GM12891 (cell line): ENCODE data around the gene ELFN1.

Experiments used
- DNase-seq: peaks from one replicate; pipeline ENCODE4 v3.0.0; 2011; ENCODE audit warnings: low spot score; ENCODE audit not compliant: insufficient read length
- FAIRE-seq: peaks from 2 replicates; lab custom pipeline; 2011; peaks lifted over from hg19 to GRCh38; lab: Jason Lieb, UNC
- PAX5 ChIP-seq: IDR thresholded peaks from 2 replicates; pipeline ENCODE4 v1.6.1; 2011; ENCODE audit warnings: low read length, moderate library complexity, mild to moderate bottlenecking; ENCODE audit not compliant: insufficient read depth, severe bottlenecking
- POLR2A ChIP-seq: IDR thresholded peaks from 2 replicates; pipeline ENCODE4 v1.6.1; 2011; ENCODE audit warnings: low read depth, low read length, control low read depth
- POLR2AphosphoS5 ChIP-seq: IDR thresholded peaks from 2 replicates; pipeline ENCODE4 v1.6.1; 2011; ENCODE audit warnings: low read depth, low read length, control low read depth
- POU2F2 ChIP-seq: IDR thresholded peaks from 2 replicates; pipeline ENCODE4 v1.6.1; 2011; ENCODE audit warnings: low read depth, mild to moderate bottlenecking, control low read depth, low read length, moderate library complexity
- SPI1 ChIP-seq: IDR thresholded peaks from 2 replicates; pipeline ENCODE4 v1.6.1; 2011; ENCODE audit warnings: low read depth, low read length, control low read depth
- TAF1 ChIP-seq: IDR thresholded peaks from 2 replicates; pipeline ENCODE4 v1.6.1; 2011; ENCODE audit warnings: low read depth, low read length, control low read depth

The ELFN1 gene

DNA sequence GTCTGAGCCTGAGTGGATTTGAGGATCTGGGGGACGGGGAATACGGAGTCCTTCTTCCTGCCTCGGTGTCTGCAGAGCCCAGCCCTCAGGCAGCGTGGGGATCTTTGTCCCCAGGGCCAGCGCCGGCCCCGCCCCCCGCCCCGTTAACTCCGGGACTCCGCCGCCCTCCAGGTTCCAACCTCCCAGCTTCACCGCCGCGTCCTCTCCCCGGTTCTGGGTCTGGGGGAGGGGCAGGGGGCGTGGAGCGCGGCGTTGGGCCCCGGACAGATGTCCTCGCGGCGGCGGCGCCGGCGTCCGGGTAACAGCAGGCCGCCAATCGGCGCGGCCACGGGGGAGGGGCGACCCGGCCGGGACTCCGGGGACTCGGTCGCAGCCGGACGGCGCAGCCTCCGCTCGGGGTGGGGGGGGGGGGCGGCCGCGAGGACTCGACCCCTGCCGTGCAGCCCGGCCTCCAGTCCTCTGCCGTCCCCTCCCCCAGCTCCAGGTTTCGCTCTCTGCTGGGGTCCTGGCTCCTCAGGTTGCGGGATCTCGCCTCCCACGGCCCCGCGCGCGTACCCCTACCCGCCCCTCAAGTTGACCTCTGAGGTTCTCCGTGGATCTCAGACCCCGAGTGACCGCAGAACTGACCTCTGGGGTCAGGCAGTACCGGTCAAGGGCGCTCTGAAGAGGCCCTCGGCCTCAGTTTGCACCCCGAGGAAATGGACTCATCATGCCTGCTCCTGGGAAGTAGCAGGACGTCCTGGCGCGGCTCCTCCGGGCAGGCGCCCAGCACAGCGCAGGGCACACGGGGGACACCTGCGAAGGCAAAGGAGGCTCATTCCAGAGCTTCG lies 2.3 kb upstream of the ELFN1 start:
- TF ChIP-seq PAX5 = no peak
- no peak for TF ChIP-seq POLR2AphosphoS5
- no peak for TF ChIP-seq TAF1
- TF ChIP-seq POU2F2 = no peak
- TF ChIP-seq POLR2A = no peak
- TF ChIP-seq SPI1 = no peak
- FAIRE-seq = no peak
- no peak for DNase-seq

DNA sequence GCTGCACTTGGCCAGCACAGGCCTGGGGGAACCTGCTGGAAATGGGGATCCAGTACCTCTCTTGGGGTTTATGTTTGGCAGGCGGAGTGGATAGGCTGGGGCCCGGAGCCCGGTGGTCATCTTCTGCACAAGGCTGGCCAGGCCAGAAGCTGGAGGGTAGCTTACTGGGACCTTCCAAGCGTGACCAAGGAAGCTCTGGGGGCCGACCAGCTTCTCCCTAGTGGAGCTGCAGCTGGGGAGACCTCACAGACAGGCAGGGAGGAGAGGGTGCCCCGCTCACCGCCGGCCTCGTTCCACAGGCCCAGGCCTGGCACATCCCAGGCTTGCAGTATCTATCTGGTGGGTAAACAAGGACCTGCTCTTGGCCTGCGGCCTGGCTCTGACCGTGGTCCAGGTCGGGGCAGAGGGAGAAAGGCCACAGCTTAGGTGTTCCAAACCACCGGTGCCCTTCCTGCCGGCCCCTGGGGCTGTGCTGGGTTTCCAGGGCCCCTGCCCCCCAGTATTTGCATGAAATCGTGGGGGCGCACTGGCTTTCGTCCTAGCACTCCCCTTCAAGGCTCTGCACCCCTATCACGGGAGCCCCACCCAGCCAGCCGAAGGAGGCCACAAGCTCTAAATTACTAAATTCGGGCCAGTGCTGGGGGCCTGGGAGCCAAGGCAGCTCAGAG lies 1.5 kb upstream of the ELFN1 start:
- FAIRE-seq (no peak), DNase-seq (no peak)
- TF ChIP-seq PAX5 (no peak), POU2F2 (no peak), POLR2AphosphoS5 (no peak), POLR2A (no peak), SPI1 (no peak), TAF1 (no peak)

DNA sequence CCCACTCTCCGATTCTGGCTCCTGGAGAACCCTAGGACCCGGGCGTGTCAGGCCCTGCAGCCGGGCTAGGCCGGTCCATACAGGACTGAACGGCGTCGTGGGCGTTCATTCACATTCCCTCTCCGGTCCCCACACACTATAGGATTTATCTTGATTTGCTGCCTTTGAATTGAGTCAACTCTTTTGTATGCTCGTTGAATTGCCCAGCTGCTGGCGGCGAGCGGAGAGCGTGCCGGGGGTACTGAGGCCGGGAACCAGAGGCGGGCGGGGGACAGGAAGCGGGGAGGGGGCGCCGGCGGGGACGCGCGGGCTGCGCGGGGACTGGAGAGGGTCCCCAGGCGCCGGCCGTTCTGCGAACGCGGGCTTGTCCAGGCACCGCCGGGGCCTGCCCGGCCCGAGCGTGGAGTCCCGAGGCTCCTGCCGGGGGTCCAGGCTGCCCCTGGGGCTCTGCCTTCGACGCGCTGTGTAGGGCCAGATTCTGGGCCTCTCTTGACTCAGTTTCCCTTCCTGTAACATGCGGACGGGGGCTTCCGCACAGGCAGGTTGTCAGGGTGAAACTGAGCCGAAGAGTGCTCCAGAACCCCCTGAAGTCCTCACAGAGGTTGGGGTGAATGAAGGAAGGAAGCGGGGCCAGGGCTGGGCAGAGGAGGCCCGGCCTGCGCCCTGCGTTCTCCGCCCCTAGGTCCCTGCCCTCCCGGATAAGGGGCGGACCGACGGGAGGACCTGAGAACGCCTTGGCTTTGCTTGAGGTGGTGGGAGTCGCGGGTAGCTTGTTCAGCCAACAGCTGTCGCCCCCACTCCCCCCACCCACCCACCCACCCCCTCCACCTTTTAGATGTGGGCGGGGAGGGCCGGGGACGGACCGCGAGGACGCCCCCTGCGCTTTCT lies 769 bp upstream of the ELFN1 start:
- DNase-seq (no peak), FAIRE-seq (no peak)
- no peak for TF ChIP-seq PAX5

DNA sequence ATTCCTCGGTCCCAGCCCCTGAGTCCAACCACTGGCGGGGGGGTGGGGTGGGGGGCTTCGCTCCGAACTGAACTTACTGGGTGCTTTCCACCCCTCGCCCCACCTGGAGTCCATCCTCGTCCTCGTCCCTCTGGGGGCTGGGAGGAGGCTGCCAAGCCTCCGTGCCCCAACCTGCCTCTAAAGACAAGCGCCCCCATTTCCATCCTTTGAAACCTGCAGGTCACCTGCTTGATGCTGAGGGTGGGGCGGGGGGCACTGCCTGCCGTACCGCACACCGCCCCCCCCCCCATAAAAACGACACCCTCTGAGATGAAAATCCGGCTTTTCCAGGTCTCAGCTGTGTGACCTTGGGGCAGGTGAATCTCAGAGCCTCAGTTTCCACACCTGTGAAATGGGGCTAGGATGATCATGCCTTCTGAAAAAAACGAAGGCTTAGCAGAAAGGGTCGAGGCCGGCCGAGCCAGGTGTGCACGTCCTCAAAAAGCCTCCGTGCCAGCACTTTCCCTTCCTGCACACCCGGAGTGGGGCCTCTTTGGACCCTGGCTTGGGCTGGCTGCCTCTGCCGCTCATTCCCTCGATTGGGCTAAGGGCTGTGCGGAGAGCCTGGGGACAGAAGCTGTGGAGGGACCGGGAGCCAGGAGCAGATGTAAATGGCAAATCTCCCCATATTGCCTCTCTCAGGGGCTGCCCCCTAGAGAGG lies 967 bp downstream of the ELFN1 start:
- no peak for DNase-seq
- no peak for TF ChIP-seq TAF1
- TF ChIP-seq POLR2A = no peak
- no peak for TF ChIP-seq POLR2AphosphoS5
- no peak for TF ChIP-seq SPI1
- TF ChIP-seq PAX5 = no peak
- TF ChIP-seq POU2F2 = no peak
- no peak for FAIRE-seq

DNA sequence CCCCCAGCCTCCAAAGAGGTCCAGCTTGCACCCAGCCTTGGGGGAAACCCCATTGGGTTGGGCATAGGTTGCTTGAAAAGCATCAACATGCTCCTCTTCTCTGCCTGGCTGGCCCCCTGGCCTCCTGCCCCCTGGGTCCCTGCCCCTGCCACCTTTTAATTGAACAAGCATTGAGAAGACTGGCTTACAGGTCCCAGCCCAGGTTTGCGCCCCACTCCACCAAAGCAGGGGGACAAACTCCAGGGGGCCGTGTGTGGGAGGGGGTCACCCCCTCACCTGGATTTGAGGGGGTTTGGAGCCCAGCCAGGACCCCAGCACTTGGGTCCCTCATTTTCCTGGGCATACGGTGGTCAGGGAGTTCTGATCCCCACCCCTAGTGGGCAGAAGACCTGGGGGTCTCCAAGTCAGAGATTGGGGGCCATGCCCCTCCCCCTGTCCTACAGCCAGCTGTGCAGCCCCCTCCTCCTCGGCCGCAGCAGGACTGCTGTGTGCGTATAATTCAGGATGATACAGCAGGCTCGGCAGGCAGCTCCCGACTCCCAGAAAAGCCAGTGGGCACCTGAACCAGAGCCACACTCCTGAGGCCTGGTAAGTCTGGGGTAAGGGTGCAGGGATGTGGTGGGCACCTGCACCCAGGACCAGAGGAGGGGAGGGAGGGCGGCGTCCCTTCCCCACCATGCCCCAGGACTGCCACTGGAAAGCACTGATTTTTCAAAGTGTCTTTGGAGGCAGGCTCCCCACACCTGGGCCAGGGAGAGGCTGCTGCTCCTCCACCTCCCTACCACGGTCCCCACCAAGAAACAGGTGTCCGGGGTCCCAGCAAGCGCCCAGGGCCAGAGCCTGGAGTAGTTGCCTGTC lies 1.7 kb downstream of the ELFN1 start:
- DNase-seq (no peak), FAIRE-seq (no peak)
- no peak for TF ChIP-seq TAF1
- TF ChIP-seq SPI1 = no peak
- TF ChIP-seq POLR2AphosphoS5 = no peak
- TF ChIP-seq PAX5 = no peak
- TF ChIP-seq POLR2A = no peak
- no peak for TF ChIP-seq POU2F2

DNA sequence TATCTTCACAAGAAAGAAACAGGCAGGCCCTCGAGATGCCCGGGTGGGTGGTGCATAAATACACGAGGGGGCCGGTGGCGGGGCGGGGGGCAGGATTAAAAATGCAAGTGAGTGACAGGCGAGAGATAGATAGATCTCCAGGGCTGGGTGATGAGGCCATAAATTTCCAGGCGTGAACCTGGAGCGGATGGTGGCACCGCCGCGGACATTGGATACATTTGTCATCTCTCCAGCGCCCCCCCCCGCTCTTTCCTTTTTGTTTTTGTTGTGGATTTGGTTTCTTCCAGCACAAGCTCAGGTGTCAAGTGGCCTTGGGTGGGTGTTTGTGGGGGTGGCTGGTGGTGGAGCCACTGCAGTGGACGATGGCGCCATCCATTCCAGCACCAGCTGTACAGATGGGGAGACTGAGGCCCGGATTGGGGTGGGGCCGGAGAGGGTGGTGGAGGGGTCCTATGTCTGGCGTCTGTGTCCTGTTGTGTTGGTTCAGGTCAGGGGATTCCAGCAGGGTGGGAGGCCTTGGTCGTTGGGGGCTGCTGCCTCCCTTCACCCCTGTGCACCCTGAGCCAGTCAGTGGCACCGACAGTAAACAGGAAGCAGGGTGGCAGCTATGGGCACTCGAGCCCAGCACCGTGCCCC lies 2.9 kb downstream of the ELFN1 start:
- FAIRE-seq = no peak
- TF ChIP-seq POLR2AphosphoS5 (no peak), SPI1 (no peak)
- no peak for DNase-seq

DNA sequence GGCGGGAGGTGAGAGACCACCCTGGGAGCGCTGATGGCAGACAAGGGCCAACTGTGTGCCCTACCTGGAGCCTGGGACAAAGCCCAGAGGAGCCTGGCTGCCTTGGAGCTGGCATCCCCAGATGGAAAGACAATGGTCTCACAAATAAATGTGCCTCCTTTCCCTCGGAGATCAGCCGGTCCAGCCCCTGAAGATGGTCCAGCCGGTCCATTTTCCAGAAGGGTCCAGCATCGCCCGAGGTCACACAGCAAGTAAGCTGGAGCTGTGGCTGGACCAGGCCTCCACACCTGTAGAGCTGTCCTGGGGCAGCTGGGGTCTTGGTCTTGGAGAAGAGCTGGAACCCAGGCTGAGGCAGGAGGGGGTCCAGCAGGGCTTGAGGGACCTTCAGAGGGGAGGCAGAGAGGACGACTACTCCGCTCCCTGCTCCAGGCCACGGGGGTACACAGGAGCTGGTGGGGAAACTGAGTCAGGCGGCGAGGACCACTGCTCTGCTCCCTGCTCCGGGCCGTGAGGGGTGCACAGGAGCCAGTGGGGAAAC lies 3.6 kb downstream of the ELFN1 start:
- TF ChIP-seq TAF1 (no peak), POLR2A (no peak), PAX5 (no peak), SPI1 (no peak), POLR2AphosphoS5 (no peak), POU2F2 (no peak)
- FAIRE-seq = no peak
- DNase-seq = no peak

DNA sequence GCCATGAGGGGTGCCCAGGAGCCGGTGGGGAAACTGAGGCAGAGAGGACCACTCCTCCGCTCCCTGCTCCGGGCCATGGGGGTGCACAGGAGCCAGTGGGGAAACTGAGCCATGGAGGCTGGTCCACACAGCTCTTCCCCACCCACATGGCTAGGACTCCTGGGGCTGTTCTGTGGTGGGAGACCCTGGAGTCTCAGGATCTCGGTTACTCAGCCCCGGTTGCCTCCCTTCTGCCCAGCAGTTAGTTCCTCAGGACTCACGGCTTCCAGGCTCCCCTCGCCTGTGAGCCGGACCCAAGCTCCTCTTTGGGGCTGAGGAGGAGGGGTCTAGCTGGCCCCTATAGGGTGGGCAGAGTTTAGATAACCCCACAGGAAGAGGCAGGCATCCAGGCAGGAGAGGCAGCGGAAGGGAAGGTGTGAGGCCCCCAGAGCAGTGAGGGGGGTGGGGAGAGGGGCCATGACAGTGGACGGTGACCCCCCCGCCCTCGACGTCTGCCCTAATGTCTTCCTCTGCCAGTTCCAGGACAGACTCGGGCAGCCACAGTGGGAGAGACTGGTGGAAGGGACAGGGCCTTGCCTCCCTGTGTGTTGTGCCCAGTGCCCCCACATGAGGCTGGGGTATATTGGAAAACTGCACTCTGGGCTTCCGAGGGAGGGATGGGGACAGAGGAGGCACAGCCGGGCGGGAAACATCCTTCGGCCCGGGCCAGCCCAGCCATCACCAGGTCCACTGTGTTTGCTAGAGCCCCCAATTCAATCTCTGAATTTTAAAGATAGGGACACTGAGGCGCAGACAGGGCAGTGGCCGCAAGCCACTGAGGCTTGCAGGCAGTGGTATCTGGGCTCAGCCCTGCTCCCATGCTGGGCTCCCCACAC lies 4.3 kb downstream of the ELFN1 start:
- FAIRE-seq = no peak
- TF ChIP-seq SPI1 (no peak), POLR2AphosphoS5 (no peak)
- DNase-seq = no peak
